Measurements from ENCODE around the gene TBCEL. TPM values are rescaled to one million over a fixed set of nuclear protein-coding genes. Genes with fewer than 3 reads are reported as not detected.
"Not testable (repeated sequence)": the region's sequence is repeated elsewhere in the genome, so short reads cannot be mapped to it uniquely, and the experiment has no call there.

The TBCEL gene
- total and polyA plus RNA-seq, 11 donors = 3.0 to 40.5 (median 25.4) TPM

DNA sequence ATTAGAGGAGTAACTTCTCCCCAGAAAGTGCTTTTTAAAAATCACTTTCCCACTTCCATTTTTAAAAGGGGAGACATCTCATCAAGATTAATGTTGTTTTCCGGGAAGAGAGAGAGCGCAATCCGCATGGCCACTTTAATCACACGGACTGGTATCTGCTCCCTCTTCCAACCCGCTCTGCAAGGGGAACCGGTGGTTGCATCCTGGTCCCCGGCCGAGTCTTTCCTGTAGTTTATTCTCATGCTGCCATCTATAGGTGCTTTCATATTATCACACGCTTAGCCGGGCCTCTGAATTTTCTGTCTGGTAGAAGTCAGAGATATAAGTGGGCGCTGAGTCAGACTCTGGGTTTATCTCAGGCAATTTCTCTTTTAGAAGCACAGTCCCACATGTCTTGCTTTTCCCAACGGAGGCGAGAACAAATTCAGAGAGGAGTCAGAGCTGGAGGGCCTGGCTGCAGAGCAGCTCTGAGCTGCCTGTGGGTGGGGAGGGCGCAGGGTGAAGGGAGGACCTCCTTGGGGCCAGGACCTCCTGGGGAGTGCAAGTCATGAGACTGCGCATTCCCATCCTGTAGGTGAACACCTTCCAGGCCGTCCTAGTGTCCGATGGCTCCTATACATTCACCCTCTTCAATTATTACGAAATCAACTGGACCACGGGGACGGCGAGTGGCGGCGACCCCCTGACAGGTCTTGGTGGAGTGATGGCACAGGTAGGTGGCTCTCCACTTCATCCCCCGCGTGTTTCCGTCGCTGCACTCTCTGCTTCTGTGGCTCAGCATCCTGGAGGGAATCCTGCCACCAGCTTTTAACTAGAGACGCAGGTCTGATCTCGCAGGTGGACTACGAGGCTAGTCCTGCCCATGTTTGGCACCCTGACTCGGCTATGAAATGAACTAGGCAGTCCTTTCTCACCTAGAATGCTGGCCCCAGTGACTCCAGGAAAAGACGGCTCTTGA, 88.9 kb downstream of the TBCEL start:
- no peak for TF ChIP-seq POLR2A (IDR thresholded peaks at IDR 0.05)
- TF ChIP-seq, protein P1, sequence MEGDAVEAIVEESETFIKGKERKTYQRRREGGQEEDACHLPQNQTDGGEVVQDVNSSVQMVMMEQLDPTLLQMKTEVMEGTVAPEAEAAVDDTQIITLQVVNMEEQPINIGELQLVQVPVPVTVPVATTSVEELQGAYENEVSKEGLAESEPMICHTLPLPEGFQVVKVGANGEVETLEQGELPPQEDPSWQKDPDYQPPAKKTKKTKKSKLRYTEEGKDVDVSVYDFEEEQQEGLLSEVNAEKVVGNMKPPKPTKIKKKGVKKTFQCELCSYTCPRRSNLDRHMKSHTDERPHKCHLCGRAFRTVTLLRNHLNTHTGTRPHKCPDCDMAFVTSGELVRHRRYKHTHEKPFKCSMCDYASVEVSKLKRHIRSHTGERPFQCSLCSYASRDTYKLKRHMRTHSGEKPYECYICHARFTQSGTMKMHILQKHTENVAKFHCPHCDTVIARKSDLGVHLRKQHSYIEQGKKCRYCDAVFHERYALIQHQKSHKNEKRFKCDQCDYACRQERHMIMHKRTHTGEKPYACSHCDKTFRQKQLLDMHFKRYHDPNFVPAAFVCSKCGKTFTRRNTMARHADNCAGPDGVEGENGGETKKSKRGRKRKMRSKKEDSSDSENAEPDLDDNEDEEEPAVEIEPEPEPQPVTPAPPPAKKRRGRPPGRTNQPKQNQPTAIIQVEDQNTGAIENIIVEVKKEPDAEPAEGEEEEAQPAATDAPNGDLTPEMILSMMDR (IDR thresholded peaks at IDR 0.05) = peak; percentile 43 to 75 (median 61)
- H3K27ac ChIP-seq = no peak overlapping the region
- DNase-seq = peak; percentile 50 to 76 (median 62)
- intact Hi-C loops (cut with DNase I) = loop anchor here (1.0 to 10.0 kb wide), 12 partner anchors 158 to 608 kb away; partner anchors contain the start of gene GRIK4 (in 8 of the 10)
- peaks cover 0 to 11% (median 2%) of the 10 kb centered on the region in 12 donors for H3K4me1 ChIP-seq
- 48 to 54% (median 50%) methylated on average over 32 of the region's 32 CpGs for WGBS, 4 donors
- H3K4me3 ChIP-seq = no peak overlapping the region
- no peaks in the 10 kb centered on the region for H3K9me3 ChIP-seq
- no peaks in the 10 kb centered on the region for H3K36me3 ChIP-seq
- H3K27me3 ChIP-seq = no peaks in the 10 kb centered on the region
- peak; percentile 77 to 95 (median 90) for ATAC-seq

DNA sequence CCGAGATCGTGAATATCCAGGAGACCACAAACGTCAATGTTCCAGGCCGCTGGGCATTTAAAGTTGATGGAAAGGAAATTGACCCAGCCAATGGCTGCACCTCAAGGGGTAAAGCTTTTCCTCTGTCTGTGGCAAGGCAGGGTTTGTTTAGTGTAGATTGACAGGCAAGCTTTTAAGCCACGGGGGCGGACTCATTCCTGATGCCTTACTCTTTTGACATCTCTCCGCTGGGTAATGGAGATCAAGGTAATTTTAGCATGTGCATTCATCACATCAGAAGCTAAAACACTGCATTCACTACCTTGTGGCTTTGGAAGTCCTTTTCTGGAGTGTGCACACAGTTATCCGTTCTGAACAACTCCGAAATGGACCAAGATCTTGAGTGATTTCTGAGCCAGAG, 89.7 kb downstream of the TBCEL start:
- intact Hi-C loops (cut with DNase I) = loop anchor here (2.0 to 10.0 kb wide), 11 partner anchors 159 to 609 kb away; partner anchors contain the start of gene GRIK4 (in 7 of the 10)

DNA sequence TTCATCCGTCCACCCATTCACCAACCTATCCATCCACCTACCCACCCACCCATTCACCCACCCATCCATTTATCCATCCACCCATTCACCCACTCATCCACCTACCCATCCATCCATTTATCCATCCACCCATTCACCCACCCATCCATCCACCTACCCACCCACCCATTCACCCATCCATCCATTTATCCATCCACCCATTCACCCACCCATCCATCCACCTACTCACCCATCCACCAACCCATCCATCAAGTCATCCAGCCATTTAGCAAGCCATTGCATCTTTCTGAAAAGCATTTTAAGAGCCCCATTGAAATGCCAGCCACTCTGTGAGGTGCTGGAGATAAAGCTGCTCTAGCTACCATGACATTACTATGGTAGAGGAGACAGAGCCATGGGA, 91.1 kb downstream of the TBCEL start:
- peaks cover 0 to 11% (median 2%) of the 10 kb centered on the region in 12 donors for H3K4me1 ChIP-seq
- H3K9me3 ChIP-seq, H3K4me3 ChIP-seq, ATAC-seq, H3K27ac ChIP-seq, H3K27me3 ChIP-seq, DNase-seq, H3K36me3 ChIP-seq: not testable (repeated sequence)
- 70 to 100% (median 96%) methylated on average over 1 of the region's 1 CpG for WGBS, 4 donors
- intact Hi-C loops (cut with DNase I) = loop anchor here in 9 of 10 donors (10.0 kb wide), 6 partner anchors 160 to 610 kb away; no protein-coding TSS in a partner anchor

More for the DNA sequence above, 89.7 kb downstream of the TBCEL start:
- no peak overlapping the region for H3K4me3 ChIP-seq
- ATAC-seq (no peak), DNase-seq (no peak)
- H3K9me3 ChIP-seq = no peaks in the 10 kb centered on the region
- no peaks in the 10 kb centered on the region for H3K36me3 ChIP-seq
- TF ChIP-seq, protein P1 (IDR thresholded peaks at IDR 0.05) = no peak
- TF ChIP-seq POLR2A (IDR thresholded peaks at IDR 0.05) = no peak
- H3K27ac ChIP-seq = no peak overlapping the region
- 72 to 79% (median 78%) methylated on average over 9 of the region's 9 CpGs for WGBS, 4 donors
- peaks cover 0 to 11% (median 2%) of the 10 kb centered on the region in 12 donors for H3K4me1 ChIP-seq
- no peaks in the 10 kb centered on the region for H3K27me3 ChIP-seq

DNA sequence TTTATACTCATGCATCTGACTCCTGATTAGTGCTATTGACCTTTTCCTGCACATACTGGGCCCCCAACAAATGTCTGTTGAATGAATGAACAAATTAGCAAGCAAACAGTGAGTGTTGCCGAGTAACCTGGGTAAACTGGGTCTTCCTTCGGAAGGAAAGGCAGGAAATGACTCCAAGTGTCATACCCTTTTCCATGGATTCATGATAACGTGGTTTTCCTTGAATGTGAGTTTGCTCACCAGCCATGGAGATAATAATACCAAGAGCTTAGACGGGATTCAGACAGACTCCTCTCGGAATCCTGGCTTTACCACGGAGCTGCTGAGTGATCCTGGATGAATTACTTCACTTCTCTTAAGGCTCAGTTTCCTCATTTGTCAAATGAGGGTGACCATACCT, 93.9 kb downstream of the TBCEL start:
- ATAC-seq (no peak), DNase-seq (no peak)
- intact Hi-C loops (cut with DNase I) = loop anchor here in 9 of 10 donors (10.0 kb wide), 6 partner anchors 163 to 613 kb away; no protein-coding TSS in a partner anchor
- no peak overlapping the region for H3K27ac ChIP-seq
- no peak overlapping the region for H3K4me3 ChIP-seq
- H3K9me3 ChIP-seq = peaks cover 0 to 12% (median 2%) of the 10 kb centered on the region in 12 donors
- 44 to 50% (median 47%) methylated on average over 6 of the region's 6 CpGs for WGBS, 4 donors
- no peaks in the 10 kb centered on the region for H3K27me3 ChIP-seq
- H3K4me1 ChIP-seq = peaks cover 0 to 3% (median under 1%) of the 10 kb centered on the region in 12 donors
- TF ChIP-seq POLR2A (IDR thresholded peaks at IDR 0.05) = no peak
- TF ChIP-seq, protein P1 (IDR thresholded peaks at IDR 0.05) = no peak
- no peaks in the 10 kb centered on the region for H3K36me3 ChIP-seq
